Stimulated activated CD8-positive, alpha-beta memory T cell treated with anti-CD3 and anti-CD28 coated beads, Interleukin-15, amount 100 ng/mL, for 4 hours (primary cell): ENCODE data around the gene TEX53.

Source experiments
- DNase-seq, 2 donors: peaks; one replicate each; pipeline ENCODE4 v3.0.0-alpha.2; 2020; ENCODE audit warnings: low read depth in 2 of 2

TEX53 gene

DNA sequence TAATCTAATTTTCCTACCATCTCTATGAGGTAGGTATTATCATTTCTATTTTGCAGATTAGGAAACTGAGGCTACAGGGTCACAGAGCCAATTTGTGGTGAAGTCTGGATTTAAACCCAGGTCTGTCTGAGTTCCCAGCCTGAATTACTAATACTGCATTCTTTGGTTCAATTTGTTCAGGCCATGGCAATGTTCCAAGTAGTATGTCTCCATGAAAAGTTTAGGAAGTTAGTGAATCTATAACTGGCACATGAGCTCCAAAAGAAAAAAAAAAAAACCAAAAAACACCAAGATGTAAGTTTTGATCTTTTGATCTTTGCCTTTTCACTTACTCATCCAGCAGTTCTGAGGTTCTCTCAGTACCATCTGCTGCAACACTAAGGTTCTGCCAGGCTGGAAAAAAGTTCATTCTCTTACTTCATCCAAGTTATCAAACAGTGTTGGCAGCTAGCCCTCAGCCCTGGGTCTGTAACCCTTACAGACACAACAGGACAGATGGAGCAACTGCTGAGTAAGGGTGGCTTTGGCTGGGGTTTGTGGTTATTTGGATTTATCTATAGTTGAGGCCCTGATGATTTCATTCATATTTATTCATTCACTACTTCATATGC is 50.9 kb downstream of the TEX53 start:
- no peak for DNase-seq
